ENCODE measurements around the gene IDUA. TPM values are rescaled to one million over a fixed set of nuclear protein-coding genes. Genes with fewer than 3 reads are reported as not detected.

Gene IDUA
- total and polyA plus RNA-seq, 4 donors, result 7.5 to 66.5 (median 21.6) TPM

DNA sequence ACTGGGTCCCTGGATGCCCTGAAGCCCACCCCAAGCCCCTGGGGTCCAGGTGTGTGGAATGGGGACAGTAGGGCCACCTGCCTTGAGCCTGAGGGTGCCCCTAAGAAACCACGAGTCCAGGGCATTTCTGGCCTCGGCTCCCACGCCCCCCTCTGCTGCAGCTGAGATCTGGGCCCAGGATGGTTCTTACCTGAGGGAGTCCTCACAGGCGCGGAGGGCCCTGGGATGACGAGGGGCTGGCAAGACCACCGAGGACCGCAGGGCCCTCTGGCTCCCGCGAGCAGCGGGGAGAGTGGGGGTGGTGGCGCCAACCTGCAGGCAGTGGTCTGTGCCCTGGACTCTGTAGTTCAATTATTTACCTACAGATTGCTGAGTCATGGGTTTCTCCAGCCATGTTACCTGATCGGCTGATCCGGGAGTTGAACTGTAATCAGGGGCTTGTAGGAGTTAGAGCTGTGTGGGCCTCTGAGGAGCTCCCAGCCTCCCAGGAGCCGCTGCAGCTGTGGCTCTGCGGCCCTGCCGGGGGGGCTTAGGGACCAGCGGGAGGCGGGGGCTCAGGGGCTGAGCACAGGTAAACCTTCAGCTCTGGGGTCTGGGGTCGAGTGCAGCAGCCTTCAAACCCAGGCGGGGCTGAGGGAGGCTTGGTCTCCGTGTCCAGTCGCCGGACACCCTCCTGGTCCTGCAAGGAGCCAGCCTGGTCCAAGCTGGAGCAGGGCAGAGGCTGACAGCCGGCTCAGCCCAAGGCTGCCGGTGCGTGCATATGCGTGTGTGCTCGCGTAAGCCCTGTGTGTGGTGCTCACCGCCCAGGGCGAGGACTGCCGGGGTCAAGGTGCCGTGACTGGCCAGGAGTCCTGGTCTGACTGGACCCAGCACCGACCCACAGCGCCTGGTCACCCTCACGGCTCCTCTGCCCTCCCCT lies 6.5 kb downstream of the IDUA start, which contains the start of gene SLC26A1:
Gene SLC26A1, minus strand, starts transcription at position 294 of the 919 bp plus-strand sequence. CDS start 1,701 bp downstream, outside the sequence.
- TF ChIP-seq, protein P1, sequence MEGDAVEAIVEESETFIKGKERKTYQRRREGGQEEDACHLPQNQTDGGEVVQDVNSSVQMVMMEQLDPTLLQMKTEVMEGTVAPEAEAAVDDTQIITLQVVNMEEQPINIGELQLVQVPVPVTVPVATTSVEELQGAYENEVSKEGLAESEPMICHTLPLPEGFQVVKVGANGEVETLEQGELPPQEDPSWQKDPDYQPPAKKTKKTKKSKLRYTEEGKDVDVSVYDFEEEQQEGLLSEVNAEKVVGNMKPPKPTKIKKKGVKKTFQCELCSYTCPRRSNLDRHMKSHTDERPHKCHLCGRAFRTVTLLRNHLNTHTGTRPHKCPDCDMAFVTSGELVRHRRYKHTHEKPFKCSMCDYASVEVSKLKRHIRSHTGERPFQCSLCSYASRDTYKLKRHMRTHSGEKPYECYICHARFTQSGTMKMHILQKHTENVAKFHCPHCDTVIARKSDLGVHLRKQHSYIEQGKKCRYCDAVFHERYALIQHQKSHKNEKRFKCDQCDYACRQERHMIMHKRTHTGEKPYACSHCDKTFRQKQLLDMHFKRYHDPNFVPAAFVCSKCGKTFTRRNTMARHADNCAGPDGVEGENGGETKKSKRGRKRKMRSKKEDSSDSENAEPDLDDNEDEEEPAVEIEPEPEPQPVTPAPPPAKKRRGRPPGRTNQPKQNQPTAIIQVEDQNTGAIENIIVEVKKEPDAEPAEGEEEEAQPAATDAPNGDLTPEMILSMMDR (IDR thresholded peaks at IDR 0.05; ENCODE audit: control extremely low read depth, extremely low read depth), result no peak
- Histone ChIP-seq H3K27me3 (ENCODE audit: control insufficient read depth in 3 of 3, insufficient read depth in 3 of 3, low read length in 2 of 3) (peaks cover 0 to 16% (median 8%) of the 10 kb centered on the region in 3 donors), H3K4me1 (ENCODE audit: control insufficient read depth in 5 of 5, insufficient read depth in 5 of 5, low read length in 5 of 5) (peaks cover 0 to 11% (median 4%) of the 10 kb centered on the region in 5 donors), H3K9ac (ENCODE audit: insufficient read depth in 1 of 2, low read length in 2 of 2) (no peak within 1 kb of the TSS), H3K27ac (ENCODE audit: low read depth in 1 of 2, low read length in 1 of 2) (peak within 1 kb of the TSS in 1 of 2 donors; percentile 85), H3K4me3 (no peak within 1 kb of the TSS), H3K9me3 (ENCODE audit: control insufficient read depth in 4 of 4, insufficient read depth in 3 of 4, low read length in 3 of 4) (no peaks in the 10 kb centered on the region), H3K36me3 (ENCODE audit: control insufficient read depth in 4 of 4, insufficient read depth in 4 of 4, low read length in 4 of 4) (peaks cover 0 to 16% (median 0%) of the 10 kb centered on the region in 4 donors)
- WGBS, 2 donors, result 90 to 91% methylated on average over 37 of the region's 37 CpGs
- DNase-seq (no peak), ATAC-seq (ENCODE audit: insufficient read depth, low FRiP score) (no peak)

DNA sequence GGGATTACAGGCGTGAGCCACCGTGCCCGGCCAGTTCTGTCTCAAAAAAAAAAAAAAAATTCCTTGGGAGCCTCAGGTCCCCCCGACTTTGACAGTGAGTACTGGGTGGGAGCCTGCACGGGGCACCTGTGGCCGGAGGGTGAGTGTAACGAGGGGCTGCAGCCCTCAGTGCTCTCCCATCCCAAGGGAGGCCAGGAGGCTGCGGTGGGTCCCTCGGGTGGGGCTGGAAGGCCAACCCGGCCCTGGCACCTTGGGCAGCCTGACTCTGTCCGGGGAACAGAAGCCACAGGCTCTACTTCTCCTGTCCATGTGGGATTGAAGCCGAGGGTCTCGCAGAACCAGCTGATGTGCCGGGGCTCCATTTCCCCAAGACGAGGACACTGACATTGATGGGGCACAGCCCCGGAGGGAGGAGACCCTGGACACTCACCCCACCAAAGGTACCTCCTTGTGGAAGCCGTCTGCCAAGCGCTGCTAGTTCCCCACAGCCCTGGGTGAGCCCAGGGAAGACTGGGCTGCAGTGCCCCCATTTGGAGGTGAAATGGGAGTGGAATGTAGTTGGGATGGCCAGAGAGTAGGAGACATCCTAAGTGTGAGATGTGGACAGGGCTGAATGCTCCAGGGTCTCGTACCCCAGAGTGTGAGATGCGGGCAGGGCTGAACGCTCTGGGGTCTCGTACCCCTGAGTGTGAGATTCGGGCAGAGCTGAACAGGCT lies 8.6 kb downstream of the IDUA start:
- TF ChIP-seq, protein P1 (IDR thresholded peaks at IDR 0.05; ENCODE audit: control extremely low read depth, extremely low read depth), result no peak
- H3K4me1 ChIP-seq (ENCODE audit: control insufficient read depth in 5 of 5, insufficient read depth in 5 of 5, low read length in 5 of 5), result peaks cover 0 to 11% (median 4%) of the 10 kb centered on the region in 5 donors
- peaks cover 0 to 34% (median 16%) of the 10 kb centered on the region in 3 donors for H3K27me3 ChIP-seq (ENCODE audit: control insufficient read depth in 3 of 3, insufficient read depth in 3 of 3, low read length in 2 of 3)
- DNase-seq (no peak), ATAC-seq (ENCODE audit: insufficient read depth, low FRiP score) (no peak)
- peaks cover 0 to 7% (median 0%) of the 10 kb centered on the region in 4 donors for H3K36me3 ChIP-seq (ENCODE audit: control insufficient read depth in 4 of 4, insufficient read depth in 4 of 4, low read length in 4 of 4)
- no peak overlapping the region for H3K27ac ChIP-seq (ENCODE audit: low read depth in 1 of 2, low read length in 1 of 2)
- H3K4me3 ChIP-seq, result no peak overlapping the region
- H3K9me3 ChIP-seq (ENCODE audit: control insufficient read depth in 4 of 4, insufficient read depth in 3 of 4, low read length in 3 of 4), result peaks cover 0 to 2% (median 0%) of the 10 kb centered on the region in 4 donors
- WGBS, 2 donors, result 91 to 94% methylated on average over 23 of the region's 23 CpGs
- H3K9ac ChIP-seq (ENCODE audit: insufficient read depth in 1 of 2, low read length in 2 of 2), result no peak overlapping the region

DNA sequence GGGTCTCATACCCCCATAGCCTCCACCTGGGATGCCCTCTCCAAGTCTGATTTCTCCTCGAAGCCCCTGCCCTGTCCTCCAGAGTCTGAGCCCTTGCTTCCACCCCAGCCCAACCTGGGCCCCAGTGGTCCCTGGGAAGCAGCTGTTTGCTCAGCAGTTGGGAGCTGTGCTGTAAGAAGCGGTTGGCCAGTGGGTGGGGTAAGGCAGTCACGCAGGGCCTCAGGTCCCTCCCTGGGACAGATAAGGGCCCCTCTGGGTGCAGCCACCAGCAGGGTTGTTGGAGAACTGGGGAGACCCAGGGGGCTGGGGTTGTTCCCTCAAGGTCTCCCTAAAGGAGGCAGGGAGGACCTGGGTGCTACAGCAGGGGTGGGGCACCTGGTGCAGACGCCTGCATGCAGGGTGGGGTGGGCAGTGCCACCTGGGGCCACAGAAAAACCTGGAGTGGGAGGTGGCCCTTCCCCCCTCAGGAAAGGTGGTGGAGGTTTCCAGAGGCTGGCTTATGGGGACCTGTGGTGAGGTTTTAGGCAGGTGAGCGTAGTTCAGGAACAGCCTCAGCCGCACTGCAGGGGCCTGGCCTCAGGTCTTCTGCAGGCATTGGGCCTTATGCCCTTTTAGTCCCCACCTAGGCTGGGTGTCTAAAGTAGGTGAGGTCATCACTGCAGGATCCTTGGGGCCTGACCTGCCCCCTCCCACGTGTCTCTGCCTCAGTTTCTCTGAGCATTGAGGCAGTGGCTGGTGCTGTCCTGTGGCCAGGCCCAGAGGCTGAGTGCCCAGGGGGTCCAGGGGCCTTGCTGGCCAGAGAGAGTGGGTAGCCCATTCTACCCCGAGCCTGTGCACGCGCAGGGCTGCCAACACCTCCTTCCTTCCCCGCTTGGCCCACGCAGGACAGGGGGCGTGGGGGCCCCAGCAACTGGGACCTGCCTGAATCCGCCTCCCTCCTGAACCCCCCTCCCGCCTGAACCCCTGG lies 9.5 kb downstream of the IDUA start:
- peaks cover 0 to 2% (median 0%) of the 10 kb centered on the region in 4 donors for H3K9me3 ChIP-seq (ENCODE audit: control insufficient read depth in 4 of 4, insufficient read depth in 3 of 4, low read length in 3 of 4)

More for the DNA sequence above, 9.5 kb downstream of the IDUA start:
- ATAC-seq (ENCODE audit: insufficient read depth, low FRiP score) (no peak), DNase-seq (no peak)
- peaks cover 0 to 11% (median 4%) of the 10 kb centered on the region in 5 donors for H3K4me1 ChIP-seq (ENCODE audit: control insufficient read depth in 5 of 5, insufficient read depth in 5 of 5, low read length in 5 of 5)
- TF ChIP-seq, protein P1 (IDR thresholded peaks at IDR 0.05; ENCODE audit: control extremely low read depth, extremely low read depth), result no peak
- peaks cover 0 to 3% (median 0%) of the 10 kb centered on the region in 4 donors for H3K36me3 ChIP-seq (ENCODE audit: control insufficient read depth in 4 of 4, insufficient read depth in 4 of 4, low read length in 4 of 4)
- H3K27me3 ChIP-seq (ENCODE audit: control insufficient read depth in 3 of 3, insufficient read depth in 3 of 3, low read length in 2 of 3), result peaks cover 0 to 42% (median 19%) of the 10 kb centered on the region in 3 donors
- H3K27ac ChIP-seq (ENCODE audit: low read depth in 1 of 2, low read length in 1 of 2), result no peak overlapping the region
- H3K9ac ChIP-seq (ENCODE audit: insufficient read depth in 1 of 2, low read length in 2 of 2), result no peak overlapping the region
- 67 to 74% methylated on average over 15 of the region's 15 CpGs for WGBS, 2 donors
- H3K4me3 ChIP-seq, result no peak overlapping the region

All from lung (tissue), 12 donors.